SKM-1 (cell line): ENCODE results near the gene SH3RF3.

Experiments used
- DNase-seq: peaks from one replicate; lab custom pipeline; 2025; ENCODE audit not compliant: unreplicated experiment; lab: John Stamatoyannopoulos, UW

The SH3RF3 gene

DNA sequence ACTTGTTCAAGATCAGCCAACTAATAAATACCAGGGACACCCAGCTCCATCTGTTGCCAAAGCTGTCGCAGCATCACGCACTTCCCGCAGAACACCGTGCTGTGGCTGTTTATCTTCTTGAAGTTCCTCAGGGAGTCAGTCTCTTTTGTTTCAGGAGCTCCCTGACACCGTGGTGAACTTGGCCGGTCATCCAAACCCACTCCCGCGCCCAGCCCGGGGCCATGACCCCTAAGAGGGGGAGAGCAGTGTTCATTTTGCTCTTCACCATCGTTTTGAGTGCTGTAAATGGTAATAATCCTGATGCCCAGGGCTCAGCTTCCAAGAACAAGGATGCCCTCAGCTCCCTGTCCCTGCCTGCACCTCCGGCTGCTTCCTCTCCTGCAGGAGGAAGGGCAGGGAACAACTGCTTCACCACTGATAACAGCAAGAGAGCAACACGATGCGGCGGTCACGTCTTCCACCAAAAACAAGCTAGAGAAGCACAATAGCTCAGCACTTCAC is 353.4 kb downstream of the SH3RF3 start:
- DNase-seq, result no peak

DNA sequence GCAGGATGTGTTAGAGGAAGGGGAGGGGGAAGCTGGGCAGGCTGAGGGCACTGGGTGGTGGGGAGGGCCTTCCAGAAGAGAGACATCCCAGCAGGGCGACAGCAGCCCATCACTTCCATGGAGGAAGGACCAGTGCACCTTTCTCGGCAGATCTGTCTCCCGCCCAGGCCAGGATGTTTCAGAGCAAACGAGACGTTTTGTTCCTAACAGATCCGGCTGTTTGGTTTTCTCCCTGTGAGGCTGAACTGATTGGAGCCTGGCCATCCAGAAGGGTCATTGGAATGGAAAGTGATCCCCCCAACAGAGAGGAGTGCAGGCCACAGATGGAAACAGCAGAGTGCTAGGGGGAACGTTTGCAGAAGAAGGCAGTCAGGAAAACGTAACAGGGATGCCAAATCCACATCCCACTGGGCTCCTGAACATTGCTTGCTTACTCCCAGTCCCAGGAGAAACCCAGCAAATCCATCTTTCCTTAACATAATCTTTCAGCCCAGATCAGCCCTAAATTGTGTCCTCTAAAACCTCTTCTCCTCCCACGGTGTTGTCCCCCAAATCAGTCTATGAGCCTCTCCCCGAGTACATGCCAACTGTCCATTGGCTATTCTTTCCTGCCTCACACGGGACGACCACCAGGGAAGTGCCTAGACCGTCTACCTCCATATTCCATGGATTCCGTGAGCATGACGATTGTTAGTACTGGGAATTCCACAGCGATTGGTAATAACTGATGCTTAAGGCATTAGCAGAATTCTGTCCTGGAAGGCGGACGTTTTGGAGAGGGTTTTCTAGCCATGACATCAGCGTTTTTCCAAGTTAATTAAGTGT is 357.9 kb downstream of the SH3RF3 start:
- DNase-seq, result no peak

GRCh38 chr2:109487536-109487869 is 358.5 kb downstream of the SH3RF3 start:
- no peak for DNase-seq

DNA sequence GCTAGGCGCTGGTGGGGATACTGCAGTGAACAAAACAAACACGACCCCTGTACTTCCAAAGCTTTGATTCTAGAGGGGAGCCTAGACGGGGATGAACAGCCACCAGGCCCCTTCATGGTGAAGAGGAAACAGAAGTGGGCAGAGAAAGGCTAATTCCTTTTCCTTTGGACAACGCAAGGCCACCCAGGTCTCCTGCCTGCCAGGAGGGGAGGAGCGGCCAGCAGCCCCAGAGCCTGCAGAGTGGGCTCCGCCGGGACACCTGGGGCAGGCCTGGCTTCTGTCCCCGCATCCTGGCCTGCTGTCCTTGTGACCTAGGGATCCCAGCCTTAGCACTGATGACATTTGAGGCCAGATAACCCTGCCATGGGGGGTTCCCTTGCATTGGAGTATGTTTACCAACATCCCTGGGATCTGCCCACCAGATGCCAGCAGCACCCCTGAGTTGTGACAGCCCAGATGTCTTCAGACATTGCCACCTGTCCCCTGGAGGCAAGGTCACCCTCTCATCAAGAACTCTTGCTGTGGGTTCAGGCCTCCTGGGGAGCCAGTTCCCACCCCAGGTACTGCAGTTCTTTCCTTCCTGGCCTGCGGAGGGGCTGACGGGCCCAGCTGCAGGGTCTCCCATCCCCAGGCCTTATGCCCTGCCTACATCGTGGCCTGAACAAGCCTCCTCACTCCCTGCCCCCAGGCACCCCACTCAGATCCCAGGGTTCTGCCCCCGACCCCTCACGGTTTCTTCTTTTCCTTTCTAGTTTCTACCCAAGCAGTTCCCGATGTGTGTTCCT is 359.1 kb downstream of the SH3RF3 start:
- no peak for DNase-seq

DNA sequence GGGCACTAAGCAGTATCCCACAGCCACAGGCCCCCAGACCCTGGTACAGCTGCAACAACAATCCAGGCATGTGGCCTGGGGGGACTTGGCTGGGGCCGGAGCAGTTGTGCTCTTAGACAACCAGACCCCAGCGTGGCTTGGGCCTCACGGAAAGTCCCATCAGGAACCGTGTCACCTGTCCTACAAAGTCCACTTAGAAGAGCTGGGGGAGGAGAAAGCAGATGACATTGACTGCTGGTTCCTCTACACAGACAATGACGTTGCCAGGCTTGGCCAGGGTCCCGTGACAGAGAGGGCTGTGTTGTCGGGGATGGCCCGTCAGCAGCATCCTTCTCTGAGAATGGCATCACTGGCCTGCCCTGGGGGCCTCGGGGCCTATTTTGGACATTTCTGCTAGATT is 360.3 kb downstream of the SH3RF3 start:
- no peak for DNase-seq

DNA sequence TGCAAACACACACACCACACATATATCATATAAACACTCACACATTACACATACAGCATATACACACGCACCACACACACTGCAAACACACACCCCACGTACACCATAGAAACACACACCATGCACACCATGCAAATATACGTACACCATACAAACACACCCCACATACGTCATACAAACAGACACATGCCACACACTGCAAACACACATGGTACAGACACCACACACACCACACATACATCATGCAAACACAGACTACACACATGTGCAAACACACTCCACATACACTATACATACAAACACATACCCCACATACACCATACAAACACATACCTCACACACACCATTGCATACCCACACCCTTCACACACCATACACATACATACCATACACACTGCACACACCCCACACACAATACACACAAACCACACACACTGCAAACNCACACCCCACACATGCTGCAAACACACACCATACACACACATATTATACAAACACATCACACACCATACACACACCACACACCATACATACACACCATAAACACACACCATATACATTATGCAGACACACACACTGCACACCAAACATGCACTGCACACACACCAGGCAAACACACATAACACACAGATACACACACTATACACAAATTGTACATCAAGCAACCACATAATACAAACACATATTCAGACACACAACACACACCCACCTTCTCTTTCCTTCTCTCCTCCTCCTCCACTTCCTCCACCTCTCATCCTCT is 364.4 kb downstream of the SH3RF3 start:
- no peak for DNase-seq

DNA sequence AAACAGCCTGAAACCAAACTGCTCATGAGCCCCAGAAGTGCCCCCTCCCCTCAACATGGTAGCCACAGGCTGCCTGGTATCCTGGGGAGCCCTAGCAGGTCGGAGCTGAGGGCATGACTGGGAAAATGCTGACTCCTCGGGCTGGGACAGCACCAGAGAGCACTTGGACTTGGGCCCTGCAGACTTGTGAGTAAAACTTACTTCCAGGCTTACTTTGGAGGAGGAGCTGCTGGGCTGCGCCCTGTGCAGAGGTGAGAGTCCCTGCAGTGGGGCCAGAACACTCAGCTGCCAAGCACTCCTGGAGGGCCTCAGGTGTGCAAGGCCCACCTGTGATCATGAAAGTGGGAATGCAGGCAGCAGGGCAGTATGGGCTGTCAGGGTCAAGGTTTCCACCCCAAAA is 365.3 kb downstream of the SH3RF3 start:
- DNase-seq, result no peak

- no peak for DNase-seq
Measured at GRCh38 chr2:109497463-109497862, 368.5 kb downstream of the SH3RF3 start.

- DNase-seq, result no peak
Measured at GRCh38 chr2:109497911-109498870, 369.2 kb downstream of the SH3RF3 start.

GRCh38 chr2:109498906-109499305 is 369.9 kb downstream of the SH3RF3 start:
- DNase-seq, result no peak

GRCh38 chr2:109499566-109499965 is 370.6 kb downstream of the SH3RF3 start:
- DNase-seq, result no peak

- DNase-seq, result no peak
Measured at GRCh38 chr2:109500910-109501309, 371.9 kb downstream of the SH3RF3 start.

DNA sequence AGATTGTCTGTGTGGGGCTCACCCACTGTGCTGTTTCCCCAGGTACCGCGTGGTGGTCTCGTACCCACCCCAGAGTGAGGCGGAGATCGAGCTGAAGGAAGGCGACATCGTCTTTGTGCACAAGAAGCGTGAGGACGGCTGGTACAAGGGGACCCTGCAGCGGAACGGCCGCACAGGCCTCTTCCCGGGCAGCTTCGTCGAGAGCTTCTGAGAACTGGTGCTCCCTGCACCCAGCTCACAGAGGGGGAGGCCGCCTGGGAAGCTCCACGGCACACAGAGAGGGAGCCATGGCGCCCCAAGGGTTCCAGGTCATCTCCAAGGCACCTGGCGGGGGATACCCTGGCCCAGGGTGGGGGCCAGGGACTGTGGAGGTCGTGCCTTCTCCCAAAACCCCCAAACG is 372.5 kb downstream of the SH3RF3 start:
- DNase-seq, result no peak

DNA sequence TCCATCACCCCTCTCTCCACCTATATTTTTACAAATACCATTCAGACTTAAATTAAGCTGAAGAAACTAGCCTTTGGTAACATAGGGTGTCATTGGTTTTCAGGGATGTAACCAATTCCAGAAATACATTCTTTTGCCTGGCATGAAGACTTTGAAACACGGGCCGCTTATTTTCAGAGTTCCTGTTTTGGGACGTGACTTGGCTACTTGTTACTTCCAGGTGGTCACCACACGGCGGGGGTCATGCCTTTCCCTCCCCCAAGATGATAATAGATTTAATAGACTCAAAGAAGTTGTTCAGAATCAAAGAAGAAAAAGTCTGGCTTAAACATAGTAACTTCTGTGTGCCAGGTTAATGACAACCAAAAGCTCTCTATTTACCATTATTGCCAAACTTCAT is 374.2 kb downstream of the SH3RF3 start:
- DNase-seq, result no peak

DNA sequence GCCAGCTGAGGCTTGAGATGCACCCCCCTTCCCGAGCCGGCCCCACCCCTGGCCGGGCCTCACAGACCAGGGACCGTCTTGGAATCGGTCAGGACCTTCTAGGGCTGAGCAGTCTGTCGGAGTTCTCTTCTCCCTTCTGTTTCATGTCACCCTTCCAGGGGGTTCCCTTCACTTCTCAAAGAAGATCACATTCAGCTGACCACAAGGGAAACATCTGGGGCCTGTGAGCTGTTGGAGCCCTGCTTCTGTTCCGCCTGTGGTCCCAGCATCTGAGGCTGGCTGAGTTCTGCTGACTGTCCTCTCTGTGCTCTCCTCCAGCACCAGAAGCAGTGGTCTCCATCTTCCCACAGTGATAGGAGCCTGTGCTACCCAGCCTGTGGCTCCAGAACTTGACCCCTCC is 378.2 kb downstream of the SH3RF3 start:
- no peak for DNase-seq

DNA sequence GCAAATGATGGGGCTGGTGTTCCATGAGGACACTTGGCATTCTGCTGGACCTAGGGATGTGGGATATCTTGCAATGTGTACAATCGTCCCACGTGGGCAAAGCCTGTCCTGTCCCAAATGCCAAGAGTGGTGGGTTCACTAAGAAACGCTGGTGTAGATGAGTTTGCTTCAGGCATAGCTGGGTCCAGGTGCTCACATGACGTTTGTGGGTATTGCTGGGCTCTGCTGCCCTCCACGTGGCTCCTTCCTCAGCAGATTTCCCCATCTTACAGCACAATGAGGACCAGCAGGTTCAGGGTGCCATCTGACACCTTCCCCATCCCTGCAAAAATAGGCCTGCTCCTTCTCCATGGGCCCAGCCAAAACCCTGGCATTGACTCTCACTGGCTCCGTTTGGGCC is 378.8 kb downstream of the SH3RF3 start:
- DNase-seq, result no peak

DNA sequence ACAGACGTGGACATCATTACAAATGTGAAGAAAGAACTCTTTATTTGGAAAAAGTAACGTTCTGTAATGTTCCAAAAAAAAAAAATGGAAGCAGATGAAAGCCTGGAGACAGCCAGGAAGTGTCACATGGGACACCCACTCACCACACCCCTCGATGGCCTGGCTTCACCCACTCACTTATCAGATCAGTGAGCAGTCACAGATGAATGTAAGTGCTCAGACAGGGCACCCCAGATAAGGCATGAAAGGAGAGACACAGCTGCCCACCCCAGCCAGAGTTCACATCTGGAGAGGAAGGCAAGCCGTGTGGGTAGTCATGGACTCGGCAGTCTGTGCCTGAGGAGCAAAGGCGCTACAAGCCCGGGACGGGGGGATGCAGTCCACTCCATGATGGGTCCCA is 379.6 kb downstream of the SH3RF3 start:
- DNase-seq, result no peak

DNA sequence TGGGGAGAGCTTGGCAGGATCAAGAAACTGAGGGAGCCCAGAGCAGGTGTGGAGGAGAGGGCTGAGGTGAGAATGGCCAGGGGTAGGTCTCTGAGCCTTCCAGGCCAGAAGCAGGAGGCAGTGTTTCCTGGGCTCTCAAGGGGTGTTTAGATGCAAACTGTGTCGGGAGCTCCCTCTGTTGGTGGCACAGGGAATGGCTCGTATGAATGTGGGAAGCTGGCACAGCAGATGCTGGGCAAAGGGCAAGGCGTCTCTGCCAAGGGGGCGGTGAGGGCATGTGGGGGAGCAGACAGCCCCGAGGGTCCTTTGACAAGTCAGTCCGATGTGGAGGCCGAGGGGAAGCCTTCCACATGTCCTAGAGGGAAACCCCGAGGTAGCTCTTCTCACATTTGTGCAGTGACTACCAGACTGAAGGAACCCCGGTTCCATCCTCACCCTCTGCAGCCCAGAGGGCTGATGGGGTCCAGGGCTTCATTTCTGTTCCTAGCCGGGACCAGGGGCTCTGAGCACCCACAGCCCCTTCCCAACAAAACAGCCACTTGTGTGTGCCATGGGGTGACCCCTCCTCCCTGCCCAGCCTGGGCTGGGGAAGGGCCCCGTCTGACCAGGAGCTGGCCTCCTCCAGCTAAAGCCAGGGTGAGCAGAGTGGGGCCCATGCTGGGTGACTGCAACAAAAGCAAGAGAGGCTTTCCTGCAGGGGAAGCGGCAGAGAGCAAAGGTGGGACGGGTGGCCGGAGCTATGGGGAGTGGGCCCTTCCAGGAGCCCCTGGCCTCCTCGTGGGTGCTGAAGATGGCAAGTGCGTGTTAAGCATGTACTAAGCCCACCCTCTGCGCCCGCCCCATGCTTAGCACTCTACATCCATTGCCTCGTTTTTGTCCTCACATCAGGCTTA is 381.4 kb downstream of the SH3RF3 start:
- peak; percentile 57 for DNase-seq

DNA sequence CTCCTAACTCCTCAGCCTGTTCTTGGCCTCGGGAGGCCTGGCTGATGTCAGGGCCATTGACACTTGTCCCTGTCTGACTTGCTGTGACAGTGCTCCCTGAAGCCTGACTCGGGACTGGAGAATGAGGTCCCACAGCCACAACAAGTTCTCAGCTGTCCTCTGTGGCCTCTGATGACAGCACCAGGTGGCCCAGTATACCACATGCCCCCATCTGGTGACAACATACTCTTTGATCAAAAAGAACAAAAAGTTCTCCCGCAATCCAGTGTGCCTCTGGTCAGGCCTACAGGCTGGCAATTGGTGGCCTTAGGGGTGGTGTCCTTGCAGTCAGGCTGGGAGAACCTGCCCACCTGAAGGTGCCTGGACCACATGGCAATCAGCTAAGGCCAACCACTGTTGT is 382.2 kb downstream of the SH3RF3 start:
- DNase-seq, result no peak
